Astrocyte of the cerebellum (primary cell): ENCODE measurements around the gene TRAF4.
"Not testable (repeated sequence)": the region's sequence is repeated elsewhere in the genome, so short reads cannot be mapped to it uniquely, and the experiment has no call there.

Experiments used
- DNase-seq: peaks from one replicate; pipeline ENCODE4 v3.0.0-alpha.2; 2011; ENCODE audit warnings: low read depth
- H3K4me3 ChIP-seq: 2 replicates; pipeline ENCODE4 v1.5.1; 2011; ENCODE audit warnings: mild to moderate bottlenecking, low read depth, low read length, moderate library complexity
- in situ Hi-C: cut with HindIII; loops from 2 replicates; pipeline ENCODE4 v1.10.0; 2017; ENCODE audit warnings: low sequenced_read_pairs
- TF ChIP-seq, protein P1 (sequence below): IDR thresholded peaks from 2 replicates; pipeline ENCODE4 v1.5.1; 2012; ENCODE audit warnings: low read length, low read depth, moderate library complexity, mild to moderate bottlenecking; ENCODE audit errors: missing control alignments

Gene TRAF4

GRCh38 chr17:28777178-28777577, 33.4 kb downstream of the TRAF4 start:
- in situ Hi-C loops: no loop called here
- no peak for DNase-seq
- H3K4me3 ChIP-seq: no peak overlapping the region
- TF ChIP-seq, protein P1, sequence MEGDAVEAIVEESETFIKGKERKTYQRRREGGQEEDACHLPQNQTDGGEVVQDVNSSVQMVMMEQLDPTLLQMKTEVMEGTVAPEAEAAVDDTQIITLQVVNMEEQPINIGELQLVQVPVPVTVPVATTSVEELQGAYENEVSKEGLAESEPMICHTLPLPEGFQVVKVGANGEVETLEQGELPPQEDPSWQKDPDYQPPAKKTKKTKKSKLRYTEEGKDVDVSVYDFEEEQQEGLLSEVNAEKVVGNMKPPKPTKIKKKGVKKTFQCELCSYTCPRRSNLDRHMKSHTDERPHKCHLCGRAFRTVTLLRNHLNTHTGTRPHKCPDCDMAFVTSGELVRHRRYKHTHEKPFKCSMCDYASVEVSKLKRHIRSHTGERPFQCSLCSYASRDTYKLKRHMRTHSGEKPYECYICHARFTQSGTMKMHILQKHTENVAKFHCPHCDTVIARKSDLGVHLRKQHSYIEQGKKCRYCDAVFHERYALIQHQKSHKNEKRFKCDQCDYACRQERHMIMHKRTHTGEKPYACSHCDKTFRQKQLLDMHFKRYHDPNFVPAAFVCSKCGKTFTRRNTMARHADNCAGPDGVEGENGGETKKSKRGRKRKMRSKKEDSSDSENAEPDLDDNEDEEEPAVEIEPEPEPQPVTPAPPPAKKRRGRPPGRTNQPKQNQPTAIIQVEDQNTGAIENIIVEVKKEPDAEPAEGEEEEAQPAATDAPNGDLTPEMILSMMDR: no peak

DNA sequence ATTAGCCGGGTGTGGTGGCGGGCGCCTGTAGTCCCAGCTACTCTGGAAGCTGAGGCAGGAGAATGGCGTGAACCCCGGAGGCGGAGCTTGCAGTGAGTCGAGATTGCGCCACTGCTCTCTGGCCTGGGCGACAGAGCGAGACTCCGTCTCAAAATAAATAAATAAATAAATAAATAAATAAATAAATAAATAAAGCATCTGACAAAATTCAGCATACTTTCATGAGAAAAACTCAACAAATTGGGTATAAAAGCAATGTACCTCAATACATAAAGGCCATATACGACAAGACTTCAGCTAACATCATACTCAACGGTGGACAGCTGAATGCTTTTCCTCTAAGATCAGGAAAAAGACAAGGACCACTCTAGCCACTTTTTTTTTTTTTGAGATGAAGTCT, 35.8 kb downstream of the TRAF4 start:
- in situ Hi-C loops, H3K4me3 ChIP-seq, DNase-seq: not testable (repeated sequence)

- DNase-seq: no peak
- in situ Hi-C loops: loop anchor here (10.0 kb wide), 1 partner anchor 58 kb away; the partner anchor contains the start of genes NEK8 and TLCD1
- no peak overlapping the region for H3K4me3 ChIP-seq
- TF ChIP-seq, protein P1: no peak
Measured at GRCh38 chr17:28783161-28783560, 39.4 kb downstream of the TRAF4 start.

DNA sequence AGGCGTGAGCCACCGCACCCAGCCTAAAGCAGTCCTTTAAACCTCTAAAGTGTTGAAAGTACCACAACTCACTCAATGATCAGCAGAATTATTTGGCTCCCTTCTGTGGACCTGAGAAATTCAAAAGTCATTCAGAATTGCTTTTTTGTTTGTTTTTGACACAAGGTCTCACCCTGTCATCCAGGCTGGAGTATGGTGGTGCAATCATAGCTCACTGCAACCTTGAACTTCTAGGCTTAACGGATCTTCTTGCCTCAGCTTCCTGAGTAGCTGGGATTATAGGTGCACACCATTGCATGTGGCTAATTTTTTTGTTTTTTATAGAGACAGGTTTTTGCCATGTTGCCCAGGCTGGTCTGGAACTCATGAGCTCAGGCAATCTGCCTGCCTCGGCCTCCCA, 44.3 kb downstream of the TRAF4 start:
- no peak for DNase-seq
- TF ChIP-seq, protein P1: no peak
- in situ Hi-C loops: loop anchor here (5.0 to 10.0 kb wide), 3 partner anchors 41 to 89 kb away; partner anchors contain the start of genes NEK8 and TLCD1

GRCh38 chr17:28792877-28793661, 49.3 kb downstream of the TRAF4 start:
- TF ChIP-seq, protein P1: no peak
- DNase-seq: no peak
- H3K4me3 ChIP-seq: no peak overlapping the region
- in situ Hi-C loops: no loop called here

More for the DNA sequence above, 44.3 kb downstream of the TRAF4 start:
- H3K4me3 ChIP-seq: no peak overlapping the region

- in situ Hi-C loops, H3K4me3 ChIP-seq, DNase-seq: not testable (repeated sequence)
Measured at GRCh38 chr17:28794846-28795441, 51.1 kb downstream of the TRAF4 start.

GRCh38 chr17:28796062-28796461, 52.3 kb downstream of the TRAF4 start:
- H3K4me3 ChIP-seq: no peak overlapping the region
- in situ Hi-C loops: no loop called here
- DNase-seq: no peak
- TF ChIP-seq, protein P1: no peak
